Measurements from ENCODE around the gene RNF207. TPM values are rescaled to one million over a fixed set of nuclear protein-coding genes. Genes with fewer than 3 reads are reported as not detected.

Gene RNF207
- polyA plus RNA-seq, 10 donors, result 11.5 to 37.2 (median 15.0) TPM

GRCh38 chr1:6172549-6172948, 33.4 kb upstream of the RNF207 start:
- no peak for DNase-seq

- no peak for DNase-seq
Measured at GRCh38 chr1:6174621-6175410, 31.1 kb upstream of the RNF207 start.

GRCh38 chr1:6175411-6175828, 30.5 kb upstream of the RNF207 start:
- DNase-seq, result no peak

DNA sequence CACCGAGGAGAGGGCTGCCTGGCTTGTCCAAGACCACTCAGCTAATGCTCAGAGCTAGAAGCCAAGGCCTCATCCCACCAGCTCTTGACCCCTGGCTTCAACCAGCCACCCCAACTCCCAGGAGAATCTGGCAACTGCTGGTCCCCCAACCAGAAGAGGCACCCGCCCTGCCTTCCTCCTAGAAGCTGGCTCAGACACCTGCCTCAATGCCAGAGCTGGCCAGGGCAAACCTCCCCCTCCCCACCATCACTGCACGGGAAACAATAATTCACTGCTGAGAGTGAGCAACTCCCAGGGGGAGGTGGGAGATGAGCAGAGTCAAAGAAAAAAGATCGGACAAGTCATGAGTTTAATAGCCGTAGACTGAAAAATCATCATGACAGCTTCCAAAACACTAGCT, 29.1 kb upstream of the RNF207 start:
- DNase-seq, result no peak

DNA sequence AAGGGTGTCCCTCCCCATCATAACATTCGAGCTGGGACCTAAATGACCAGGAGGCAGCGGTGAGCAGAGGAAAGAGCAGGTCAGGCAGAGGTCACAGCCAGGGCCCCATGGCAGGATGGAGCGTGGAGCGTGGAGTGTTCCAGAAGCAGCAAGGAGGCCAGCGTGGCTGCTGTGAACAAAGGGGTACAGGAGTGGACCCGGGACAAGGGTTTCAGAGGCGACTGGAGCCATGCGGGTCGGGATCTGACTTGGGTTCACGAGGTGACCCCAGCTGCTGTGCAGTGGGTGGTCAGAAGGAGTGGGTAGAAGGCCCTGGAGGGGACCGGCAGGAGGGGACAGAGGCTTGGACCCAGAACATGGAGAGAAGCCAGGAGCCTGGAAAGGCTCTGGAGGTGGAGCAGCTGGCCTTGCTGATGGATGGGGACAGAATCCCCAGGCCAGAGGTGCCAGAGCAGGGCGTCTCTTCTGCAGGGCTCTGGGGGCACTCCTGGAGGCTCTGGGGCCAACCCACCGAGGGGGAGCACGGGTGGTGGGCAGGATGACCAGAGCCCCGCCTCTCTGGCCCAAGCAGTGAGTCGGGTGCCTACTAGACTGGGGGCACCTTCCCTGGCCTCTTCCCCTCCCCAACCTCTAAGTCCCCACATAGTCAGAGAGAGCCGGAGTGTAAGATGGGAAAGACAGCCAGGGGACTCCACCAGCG, 28.1 kb upstream of the RNF207 start:
- no peak for DNase-seq

DNA sequence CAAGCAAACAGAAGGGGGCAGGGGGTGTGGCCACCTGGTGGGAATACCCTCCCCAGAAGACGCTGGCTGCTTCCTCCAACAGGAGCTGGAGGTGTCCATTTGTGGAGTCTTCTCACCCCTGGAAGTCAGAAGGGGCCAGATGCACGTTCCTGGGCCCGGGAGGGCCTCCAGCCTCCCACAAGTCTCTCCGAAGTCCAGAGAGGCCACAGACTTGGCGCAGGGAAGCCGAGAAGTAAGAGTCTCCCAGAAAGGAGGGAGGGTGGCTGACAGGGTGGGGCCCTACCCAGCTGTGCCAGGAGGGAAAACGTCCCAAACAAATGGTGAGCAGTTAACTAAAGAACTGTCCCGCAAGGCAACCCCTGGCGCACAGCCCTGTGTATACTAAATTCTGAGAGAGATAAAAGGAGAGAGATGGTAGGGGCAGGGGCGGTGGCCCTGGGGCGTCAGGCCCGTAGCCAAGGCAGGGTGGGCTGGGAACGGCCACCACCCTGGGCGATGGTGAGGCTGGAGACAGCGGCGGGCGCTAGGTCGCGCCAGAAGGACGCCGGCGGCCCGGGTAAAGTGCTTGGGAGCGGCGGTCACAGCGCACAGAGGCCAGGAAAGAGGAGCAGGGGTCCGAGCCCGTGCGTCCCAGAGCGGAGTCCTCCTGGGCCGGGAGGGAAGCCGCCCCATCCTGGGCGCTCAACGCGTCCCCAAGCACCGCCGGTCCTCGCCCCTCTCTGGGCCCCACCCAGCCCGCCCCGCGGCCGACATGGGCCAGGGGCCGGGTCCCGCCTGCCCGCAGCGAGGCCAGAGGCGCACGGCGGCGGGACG, 27.0 kb upstream of the RNF207 start:
- no peak for DNase-seq

- DNase-seq, result no peak
Measured at GRCh38 chr1:6179564-6180175, 26.2 kb upstream of the RNF207 start.

- no peak for DNase-seq
Measured at GRCh38 chr1:6180268-6180706, 25.6 kb upstream of the RNF207 start, which contains the start of gene CHD5. Gene CHD5 (minus strand): TSS chr1:6180321. CDS start chr1:6180023, 298 bp downstream.

DNA sequence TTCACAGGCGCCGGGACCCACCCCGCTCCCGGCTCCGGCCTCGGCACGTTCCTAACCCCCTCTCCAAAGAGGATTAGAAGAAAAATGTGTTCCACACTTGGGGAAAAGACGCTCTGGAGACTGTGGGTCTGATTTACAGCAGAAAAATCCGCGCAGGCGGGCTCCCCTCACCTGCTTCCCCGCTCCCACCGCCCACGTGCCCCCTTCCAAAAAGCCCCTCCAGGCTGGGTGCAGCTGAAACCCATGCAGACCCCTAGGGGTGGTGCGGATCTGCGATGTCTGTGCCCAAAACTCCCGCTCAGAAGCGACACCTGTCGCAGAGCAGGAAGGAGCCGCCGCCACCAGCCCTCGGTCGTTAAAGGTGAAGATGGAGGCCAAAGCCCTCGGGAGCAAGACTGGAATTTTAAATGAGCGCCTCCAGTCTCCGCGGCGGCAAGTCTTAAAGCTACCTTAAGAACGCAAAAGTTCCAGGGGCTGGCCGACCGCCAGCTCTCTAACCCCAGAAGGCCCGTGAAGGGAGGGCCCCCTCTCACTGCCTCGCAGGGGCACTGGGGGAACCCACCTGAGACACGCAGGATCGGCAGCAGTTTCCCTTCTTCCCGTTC, 25.1 kb upstream of the RNF207 start:
- DNase-seq, result peak in 1 of 3 donors; percentile 23

DNA sequence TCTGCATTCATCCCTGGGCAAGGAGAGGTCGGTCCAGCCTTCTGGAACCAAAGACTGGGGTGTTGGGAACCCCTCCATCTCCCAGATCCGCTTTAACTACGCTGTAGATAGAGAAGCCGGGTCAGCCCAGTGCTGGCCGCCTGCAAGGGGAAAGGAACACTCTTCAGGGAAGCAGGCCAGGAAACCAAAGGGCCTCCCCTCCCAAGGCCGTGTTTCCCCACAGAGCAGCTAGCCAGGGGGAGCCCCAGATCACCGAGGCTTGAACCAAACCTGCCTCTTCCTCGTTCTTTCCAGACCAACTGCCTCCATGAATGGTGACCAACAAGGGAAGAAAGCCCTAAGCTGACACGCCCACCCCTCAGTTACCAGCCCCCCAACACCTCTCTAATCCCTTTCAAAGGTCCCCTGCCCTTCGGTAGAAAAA, 24.6 kb upstream of the RNF207 start:
- DNase-seq, result peak in 1 of 3 donors; percentile 40

GRCh38 chr1:6183520-6183989, 22.4 kb upstream of the RNF207 start:
- DNase-seq, result no peak

DNA sequence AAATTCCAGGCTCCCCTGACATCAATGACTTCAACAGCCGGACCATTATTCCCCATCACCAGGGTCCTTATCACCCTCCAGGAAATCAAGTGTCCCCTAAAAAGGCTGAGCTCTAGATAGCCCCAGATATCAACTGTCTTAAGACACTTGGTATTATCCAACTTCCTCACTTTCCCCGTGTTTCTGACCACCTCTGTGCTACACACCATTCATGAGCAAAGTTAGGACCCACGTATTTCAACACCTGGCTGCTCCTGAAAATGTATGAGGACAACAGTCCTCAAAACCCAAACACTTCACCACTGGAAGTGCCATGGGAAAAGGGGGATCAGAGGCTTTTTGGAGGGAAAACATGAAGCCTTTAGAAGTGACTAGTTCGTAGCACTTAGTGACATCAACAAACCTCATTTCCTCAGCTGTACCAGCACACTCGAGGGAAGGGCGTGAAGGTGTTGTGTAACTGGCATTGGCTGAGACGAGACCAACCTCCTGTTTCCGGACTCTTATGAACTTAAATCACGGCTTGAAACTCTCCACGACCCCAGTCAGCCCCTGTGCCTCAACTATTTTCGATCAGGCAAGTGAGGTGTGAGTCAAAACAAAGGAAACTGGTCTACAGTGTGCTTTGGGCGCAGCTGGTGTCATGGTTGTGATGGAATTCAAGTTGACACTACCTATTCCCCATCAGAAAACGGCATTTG, 21.7 kb upstream of the RNF207 start:
- no peak for DNase-seq

DNA sequence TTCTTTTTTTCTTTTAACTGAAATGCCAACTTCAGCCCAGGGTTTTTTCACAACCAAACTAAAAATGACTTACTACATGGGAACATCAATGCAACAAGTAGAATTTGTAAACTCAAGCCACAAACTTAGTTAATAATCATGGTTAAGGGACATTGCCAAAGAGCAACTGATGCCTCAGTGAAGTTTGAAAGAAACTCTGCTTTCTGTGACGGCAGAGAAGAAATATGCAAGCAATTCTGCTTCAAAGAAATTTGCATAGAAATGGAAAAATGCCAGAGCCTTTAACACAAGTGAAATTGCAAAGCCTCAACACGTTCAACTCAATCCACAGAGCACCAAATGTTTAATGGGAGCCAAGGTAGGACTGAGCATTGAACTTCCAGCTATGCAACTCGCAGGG, 20.8 kb upstream of the RNF207 start:
- peak in 1 of 3 donors; percentile 56 for DNase-seq

DNA sequence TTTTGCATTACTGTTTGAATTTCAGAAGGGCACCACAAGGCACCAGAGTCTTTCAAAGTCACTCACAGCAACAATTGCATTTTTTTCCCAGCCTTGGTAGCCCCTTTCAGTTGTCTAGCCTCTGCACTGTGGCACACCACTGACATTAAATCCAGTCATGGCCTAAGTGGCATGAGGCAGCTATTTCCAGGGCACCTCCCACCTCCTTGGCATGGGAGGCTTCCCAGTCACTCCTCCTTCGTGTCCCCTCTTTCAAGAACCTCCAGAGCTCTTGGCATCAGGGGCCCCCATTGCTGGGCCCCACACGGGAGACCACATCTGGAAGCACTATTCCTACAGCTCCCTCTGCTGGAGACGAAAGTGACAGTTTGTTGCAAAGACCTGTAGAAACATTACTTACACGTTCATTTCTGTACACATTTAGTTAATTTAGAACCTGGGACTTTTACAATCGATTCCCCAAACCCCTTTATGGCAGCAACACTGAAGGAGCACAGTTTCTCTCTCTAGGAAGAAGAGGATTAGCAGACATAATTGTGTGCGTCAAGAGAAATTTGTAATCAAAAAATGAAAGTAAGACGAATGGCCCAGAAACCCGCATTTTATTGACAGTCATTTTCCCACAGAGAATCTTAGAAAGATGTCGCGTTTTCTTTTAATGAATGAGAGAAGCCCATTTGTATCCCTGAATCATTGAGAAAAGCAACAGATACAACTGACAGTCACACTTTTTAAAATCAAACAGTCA, 20.1 kb upstream of the RNF207 start:
- DNase-seq, result peak in 1 of 3 donors; percentile 22

DNA sequence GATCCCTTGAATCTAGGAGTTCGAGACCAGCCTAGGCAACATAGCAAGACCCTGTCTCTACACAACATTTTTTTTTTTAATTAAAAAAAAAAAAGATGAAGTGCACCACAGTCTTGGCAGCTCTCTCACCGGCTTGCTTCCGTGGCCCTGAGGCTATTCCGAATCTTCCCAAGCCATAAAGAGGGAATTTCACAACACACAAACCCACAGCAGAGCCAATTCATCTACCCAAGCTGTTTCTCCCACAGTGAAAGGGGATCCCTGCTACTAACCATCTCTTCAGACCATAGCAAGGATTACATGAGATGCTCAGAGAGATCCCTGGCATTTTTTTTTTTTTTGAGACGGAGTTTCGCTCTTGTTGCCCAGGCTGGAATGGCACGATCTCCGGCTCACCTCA, 17.5 kb upstream of the RNF207 start:
- DNase-seq, result no peak

GRCh38 chr1:6191968-6192367, 14.0 kb upstream of the RNF207 start:
- DNase-seq, result no peak

DNA sequence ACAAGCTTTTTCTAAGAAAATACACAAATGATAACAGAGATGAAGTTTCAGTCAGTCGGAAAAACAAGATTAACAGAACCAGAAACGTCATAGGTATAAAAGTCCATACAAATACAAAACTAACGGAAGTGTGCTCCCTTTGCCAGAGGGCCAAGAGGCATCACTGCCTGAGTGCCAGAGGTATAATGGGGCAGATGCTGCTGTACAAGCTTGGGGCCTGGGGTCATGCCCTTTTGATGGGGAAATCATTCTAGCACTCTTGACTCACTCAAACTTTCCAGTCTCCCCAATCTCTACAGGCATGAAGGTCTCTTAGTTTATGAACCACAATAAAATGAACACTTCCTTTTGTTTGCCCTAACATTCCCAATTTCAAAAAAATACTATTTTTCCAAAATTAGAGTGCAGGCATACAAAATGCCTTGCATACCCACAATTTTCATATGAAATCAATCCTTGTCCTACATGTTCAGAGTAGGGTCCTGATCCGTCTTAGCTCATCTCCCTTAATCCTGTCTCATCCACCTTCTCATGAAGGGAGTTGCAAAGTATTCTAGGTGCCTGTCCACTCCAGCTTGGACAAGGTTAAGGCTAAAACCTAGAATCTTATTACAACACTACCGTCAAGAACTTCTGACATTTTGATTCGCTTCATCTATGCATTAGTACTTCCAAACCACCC, 8.0 kb upstream of the RNF207 start:
- no peak for DNase-seq

- no peak for DNase-seq
Measured at GRCh38 chr1:6198646-6199297, 7.1 kb upstream of the RNF207 start.

All from muscle of back (tissue), 11 donors.